Ovary (tissue), 9 donors: Measurements from ENCODE around the gene SH3GL2. TPM values are rescaled to one million over a fixed set of nuclear protein-coding genes. Genes with fewer than 3 reads are reported as not detected.

ENCODE experiments used
- DNase-seq, 5 donors: peaks; one replicate each; pipeline ENCODE4 v3.0.0-alpha.2; 2019 to 2020
- H3K27ac ChIP-seq, 2 donors: fragments of 200-600 bp; one replicate each; pipeline versions ENCODE4 v1.5.1 to v1.8.0; 2019 to 2022
- H3K27me3 ChIP-seq: fragments of 200-600 bp; one replicate; pipeline ENCODE4 v1.8.0; 2022
- H3K36me3 ChIP-seq: fragments of 200-600 bp; sonication (generic); one replicate; pipeline ENCODE4 v1.5.1; 2019
- H3K4me1 ChIP-seq: one replicate; pipeline ENCODE4 v1.8.1; 2013; ENCODE audit warnings: mild to moderate bottlenecking, moderate library complexity; ENCODE audit not compliant: insufficient read depth
- H3K4me3 ChIP-seq: fragments of 200-600 bp; sonication (generic); one replicate; pipeline ENCODE4 v1.5.1; 2017
- H3K9me3 ChIP-seq, 2 donors: fragments of 200-600 bp in 1 of 2; sonication (generic) in 1 of 2; one replicate each; pipeline versions ENCODE4 v1.5.1 to v1.8.1; 2013 to 2019; ENCODE audit warnings: mild to moderate bottlenecking in 1 of 2, moderate library complexity in 1 of 2
- CTCF ChIP-seq, 3 donors: fragments of 450-650 bp in 2 of 3; fragments of 200-600 bp in 1 of 3; IDR thresholded peaks; one replicate each; pipeline versions ENCODE4 v1.5.1 to v1.8.0; 2016 to 2022; ENCODE audit warnings: antibody characterized with exemption in 3 of 3, mild to moderate bottlenecking in 1 of 3
- EP300 ChIP-seq: sonication (generic); formaldehyde crosslinking; IDR thresholded peaks from one replicate; pipeline ENCODE4 v1.6.1; 2017; ENCODE audit warnings: antibody characterized with exemption
- POLR2A ChIP-seq: fragments of 450-650 bp; IDR thresholded peaks from one replicate; pipeline ENCODE4 v1.6.1; 2017; ENCODE audit warnings: antibody characterized with exemption, mild to moderate bottlenecking, moderate library complexity
- WGBS, 3 donors: extraction: QIAGEN DNeasy Blood & Tissue Kit in 1 of 3; methylation state at CpG; one replicate each; pipeline versions ENCODE4 v1.1.5 to v1.1.7; 2013 to 2017; 5-methylcytosine and 5-hydroxymethylcytosine counted together
- intact Hi-C, 4 donors: fragments of 100-400 bp; cut with DNase I; formaldehyde crosslinking; loops; one replicate each; pipeline versions ENCODE4 v1.11.0 to v1.15.1; 2022 to 2023
- polyA plus RNA-seq, 2 donors: library from polyadenylated mRNA; stranded (reverse); fragments of 200-250 nt in 1 of 2; fragments of 350-450 nt in 1 of 2; fragmentation: Illumina TruSeq in 1 of 2; extraction: RNeasy Lipid Tissue Mini Kit (QIAGEN cat#74804) in 1 of 2; gene quantifications; one replicate each; pipeline ENCODE4 v1.2.3, GENCODE V29; 2013 to 2014
- total RNA-seq, 7 donors: library from RNA; depleted of rRNA in 2 of 7; stranded (reverse); fragments of >200 nt in 2 of 7; fragmentation: NEBNext Ultra II Directional in 3 of 7; extraction: Animal tissue kit (Norgen Biotek cat#: 25700) in 3 of 7; gene quantifications; one replicate each; pipeline versions ENCODE4 v1.1.0 to v1.2.4, GENCODE V29; 2016 to 2023
- donor health status: DM: no; HTN: no; CAD: no; lungs with moderate emphysema.
- donor health status: DM: no; HTN: no; CAD: no.
- donor health status: Bipolar disorder and iron deficiency.
- donor health status: DM: yes; HTN: yes; CAD: no.
- donor health status: DM: no; HTN: no; CAD: no.
- donor health status: DM: yes; HTN: yes; CAD: no.

The SH3GL2 gene
- total and polyA plus RNA-seq, 9 donors, result 0.25 to 4.9 (median 0.98) TPM; not detected in 1

DNA sequence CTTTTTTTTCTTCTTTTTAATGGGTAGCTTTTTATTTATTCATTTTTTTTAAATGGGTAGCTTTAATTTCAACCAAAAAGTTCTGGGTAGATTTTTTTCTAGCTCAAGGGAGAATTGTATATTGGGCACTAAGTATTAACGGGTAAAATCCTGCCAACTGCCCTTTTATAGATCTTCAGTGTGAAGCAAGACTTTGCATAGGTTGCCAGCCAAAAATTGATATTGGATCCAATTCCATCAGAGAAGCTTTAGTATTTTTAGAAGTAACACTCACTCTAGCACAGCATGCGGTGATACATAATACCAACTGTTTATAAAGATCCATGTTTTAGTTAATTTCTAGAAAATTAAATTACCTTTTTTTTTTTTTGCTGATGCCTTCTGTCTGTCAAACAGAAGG lies 49.8 kb downstream of the SH3GL2 start:
- Histone ChIP-seq H3K9me3 (no peaks in the 10 kb centered on the region), H3K36me3 (no peaks in the 10 kb centered on the region)
- 91 to 94% (median 94%) methylated on average over 2 of the region's 2 CpGs for WGBS, 3 donors

GRCh38 chr9:17630531-17630949 lies 51.7 kb downstream of the SH3GL2 start:
- Histone ChIP-seq H3K4me3 (no peak overlapping the region), H3K36me3 (no peaks in the 10 kb centered on the region), H3K27ac (no peak overlapping the region), H3K4me1 (no peaks in the 10 kb centered on the region), H3K27me3 (no peaks in the 10 kb centered on the region), H3K9me3 (no peaks in the 10 kb centered on the region)
- no peak for TF ChIP-seq CTCF (IDR thresholded peaks at IDR 0.05)
- TF ChIP-seq POLR2A, result no peak
- no peak for TF ChIP-seq EP300
- DNase-seq, result no peak
- 71 to 81% (median 79%) methylated on average over 2 of the region's 2 CpGs for WGBS, 3 donors
- intact Hi-C loops, result no loop called here

More for the DNA sequence above, 49.8 kb downstream of the SH3GL2 start:
- Histone ChIP-seq H3K27ac (no peak overlapping the region), H3K27me3 (no peaks in the 10 kb centered on the region), H3K4me3 (no peak overlapping the region), H3K4me1 (no peaks in the 10 kb centered on the region)
- DNase-seq, result no peak
- TF ChIP-seq EP300, result no peak
- TF ChIP-seq POLR2A, result no peak
- no peak for TF ChIP-seq CTCF (IDR thresholded peaks at IDR 0.05)
- intact Hi-C loops, result no loop called here

GRCh38 chr9:17631396-17631795 lies 52.5 kb downstream of the SH3GL2 start:
- Histone ChIP-seq H3K36me3 (no peaks in the 10 kb centered on the region), H3K4me1 (no peaks in the 10 kb centered on the region), H3K4me3 (no peak overlapping the region), H3K27ac (no peak overlapping the region), H3K27me3 (no peaks in the 10 kb centered on the region), H3K9me3 (no peaks in the 10 kb centered on the region)
- TF ChIP-seq EP300 (no peak), CTCF (IDR thresholded peaks at IDR 0.05) (no peak), POLR2A (no peak)
- DNase-seq, result no peak
- intact Hi-C loops, result no loop called here

GRCh38 chr9:17632994-17633393 lies 54.1 kb downstream of the SH3GL2 start:
- no peaks in the 10 kb centered on the region for H3K27me3 ChIP-seq
- no peaks in the 10 kb centered on the region for H3K4me1 ChIP-seq
- no peak overlapping the region for H3K4me3 ChIP-seq
- TF ChIP-seq POLR2A (no peak), EP300 (no peak), CTCF (IDR thresholded peaks at IDR 0.05) (no peak)
- WGBS, 3 donors, result 60 to 88% (median 77%) methylated on average over 2 of the region's 2 CpGs
- no peak overlapping the region for H3K27ac ChIP-seq
- DNase-seq, result no peak
- no peaks in the 10 kb centered on the region for H3K36me3 ChIP-seq
- intact Hi-C loops, result no loop called here
- no peaks in the 10 kb centered on the region for H3K9me3 ChIP-seq
